AG10803 (cell line): Measurements from ENCODE around the gene LILRA5.

ENCODE experiments used
- DNase-seq: peaks from one replicate; pipeline ENCODE4 v3.0.0; 2010; ENCODE audit warnings: low read depth
- H3K4me3 ChIP-seq: 2 replicates; pipeline ENCODE4 v1.5.1; 2011; ENCODE audit warnings: mild to moderate bottlenecking, low read length, control low read depth
- TF ChIP-seq, protein P1 (sequence below): conservative IDR thresholded peaks from 2 replicates; pipeline ENCODE4 v1.5.1; 2011; ENCODE audit warnings: mild to moderate bottlenecking, low read length, control low read depth, inconsistent platforms

Gene LILRA5

GRCh38 chr19:54352546-54352945, 39.6 kb upstream of the LILRA5 start:
- TF ChIP-seq, protein P1, sequence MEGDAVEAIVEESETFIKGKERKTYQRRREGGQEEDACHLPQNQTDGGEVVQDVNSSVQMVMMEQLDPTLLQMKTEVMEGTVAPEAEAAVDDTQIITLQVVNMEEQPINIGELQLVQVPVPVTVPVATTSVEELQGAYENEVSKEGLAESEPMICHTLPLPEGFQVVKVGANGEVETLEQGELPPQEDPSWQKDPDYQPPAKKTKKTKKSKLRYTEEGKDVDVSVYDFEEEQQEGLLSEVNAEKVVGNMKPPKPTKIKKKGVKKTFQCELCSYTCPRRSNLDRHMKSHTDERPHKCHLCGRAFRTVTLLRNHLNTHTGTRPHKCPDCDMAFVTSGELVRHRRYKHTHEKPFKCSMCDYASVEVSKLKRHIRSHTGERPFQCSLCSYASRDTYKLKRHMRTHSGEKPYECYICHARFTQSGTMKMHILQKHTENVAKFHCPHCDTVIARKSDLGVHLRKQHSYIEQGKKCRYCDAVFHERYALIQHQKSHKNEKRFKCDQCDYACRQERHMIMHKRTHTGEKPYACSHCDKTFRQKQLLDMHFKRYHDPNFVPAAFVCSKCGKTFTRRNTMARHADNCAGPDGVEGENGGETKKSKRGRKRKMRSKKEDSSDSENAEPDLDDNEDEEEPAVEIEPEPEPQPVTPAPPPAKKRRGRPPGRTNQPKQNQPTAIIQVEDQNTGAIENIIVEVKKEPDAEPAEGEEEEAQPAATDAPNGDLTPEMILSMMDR: no peak
- DNase-seq: no peak
- no peak overlapping the region for H3K4me3 ChIP-seq

- no peak for DNase-seq
- H3K4me3 ChIP-seq: no peak overlapping the region
- TF ChIP-seq, protein P1: no peak
Observed at GRCh38 chr19:54352041-54352440, 39.1 kb upstream of the LILRA5 start.

GRCh38 chr19:54351474-54351873, 38.5 kb upstream of the LILRA5 start:
- TF ChIP-seq, protein P1: no peak

DNA sequence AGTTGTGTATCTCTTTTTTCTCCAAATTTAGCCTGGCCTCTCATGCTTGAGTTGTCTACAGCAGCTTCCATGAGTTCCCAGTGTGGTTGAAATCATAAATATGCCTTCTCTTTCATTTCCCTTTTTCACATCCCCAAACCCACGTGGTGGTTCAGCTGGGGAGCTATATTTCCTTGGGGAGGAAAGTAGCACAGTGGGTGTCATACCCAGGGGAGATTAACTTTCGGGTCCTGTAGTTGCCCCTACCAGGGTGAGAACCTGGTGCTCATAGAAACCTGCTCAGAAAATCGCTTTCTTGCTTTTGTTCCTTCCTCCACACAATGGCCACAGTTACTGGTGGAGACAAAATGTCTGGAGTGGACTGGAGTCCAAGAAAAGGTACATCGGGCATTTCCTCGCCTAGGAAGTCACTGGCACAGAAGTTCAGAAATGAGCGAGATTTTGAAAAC, 33.0 kb upstream of the LILRA5 start:
- TF ChIP-seq, protein P1: no peak
- H3K4me3 ChIP-seq: no peak overlapping the region
- no peak for DNase-seq

More at GRCh38 chr19:54351474-54351873, 38.5 kb upstream of the LILRA5 start:
- no peak for DNase-seq
- H3K4me3 ChIP-seq: no peak overlapping the region

- TF ChIP-seq, protein P1: no peak
- no peak overlapping the region for H3K4me3 ChIP-seq
- no peak for DNase-seq
Observed at GRCh38 chr19:54343868-54344267, 30.9 kb upstream of the LILRA5 start.

- DNase-seq: no peak
- no peak overlapping the region for H3K4me3 ChIP-seq
- TF ChIP-seq, protein P1: no peak
Observed at GRCh38 chr19:54341295-54341694, 28.3 kb upstream of the LILRA5 start.

DNA sequence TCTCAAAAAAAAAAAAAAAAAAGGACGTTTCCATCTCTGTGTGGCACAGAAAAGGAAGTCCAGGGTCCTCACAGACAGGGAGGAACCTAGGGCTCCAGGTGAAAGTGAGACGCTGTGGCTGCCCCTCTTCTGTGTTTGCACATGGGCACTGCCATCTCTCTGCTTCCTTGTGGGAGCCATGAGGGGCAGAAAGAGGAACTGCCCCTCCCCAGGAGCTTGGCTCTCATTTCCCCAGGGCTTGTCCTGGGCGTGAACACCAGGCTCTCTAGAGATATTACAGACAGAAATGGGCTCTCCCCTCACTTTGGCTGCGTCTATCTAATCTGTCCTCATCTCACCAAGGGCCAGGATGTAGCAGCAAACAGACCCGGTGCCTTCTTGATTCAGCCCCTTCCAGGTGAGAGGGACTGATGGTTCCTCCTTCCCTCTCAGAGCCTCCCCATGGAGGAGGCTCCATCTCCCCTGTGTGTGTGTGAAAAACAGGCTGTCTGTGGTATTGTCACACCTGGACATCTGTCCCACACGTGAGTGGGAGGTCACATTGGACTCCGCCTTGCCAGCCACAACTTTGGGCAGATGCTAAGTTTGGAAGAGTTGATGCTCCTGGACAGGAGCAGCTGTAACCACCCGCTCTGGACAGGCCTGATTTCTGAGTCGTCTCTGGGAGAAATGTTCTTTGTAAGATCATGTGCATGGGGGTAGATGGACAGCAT, 26.8 kb upstream of the LILRA5 start:
- DNase-seq: no peak
- H3K4me3 ChIP-seq: no peak overlapping the region
- TF ChIP-seq, protein P1: no peak
